Smooth muscle cell (in vitro differentiated cells): Measurements from ENCODE around the gene PHF21A. TPM values are rescaled to one million over a fixed set of nuclear protein-coding genes. Genes with fewer than 3 reads are reported as not detected.

ENCODE experiments used
- DNase-seq: peaks from one replicate; lab custom pipeline; 2025; ENCODE audit not compliant: unreplicated experiment; lab: John Stamatoyannopoulos, UW
- H2AFZ ChIP-seq: fragments of 200-600 bp; sonication (generic); 2 replicates; pipeline ENCODE4 v1.6.0; 2016; ENCODE audit warnings: antibody characterized with exemption, low read depth, mild to moderate bottlenecking
- H3F3A ChIP-seq: fragments of 200-600 bp; sonication (generic); 2 replicates; pipeline ENCODE4 v1.6.0; 2017; ENCODE audit warnings: antibody characterized with exemption, low read depth
- H3K27ac ChIP-seq: fragments of 200-600 bp; sonication (generic); 2 replicates; pipeline ENCODE4 v1.5.1; 2016; ENCODE audit warnings: low read depth, mild to moderate bottlenecking
- H3K27me3 ChIP-seq: fragments of 200-600 bp; sonication (generic); 2 replicates; pipeline ENCODE4 v1.6.1; 2016; ENCODE audit warnings: low read depth, mild to moderate bottlenecking
- H3K36me3 ChIP-seq: fragments of 200-600 bp; sonication (generic); 2 replicates; pipeline ENCODE4 v1.5.1; 2016; ENCODE audit warnings: low read depth
- H3K4me1 ChIP-seq: fragments of 200-600 bp; sonication (generic); 2 replicates; pipeline ENCODE4 v1.5.1; 2016; ENCODE audit warnings: low read depth
- H3K4me2 ChIP-seq: fragments of 200-600 bp; sonication (generic); 2 replicates; pipeline ENCODE4 v1.6.0; 2016; ENCODE audit warnings: mild to moderate bottlenecking
- H3K4me3 ChIP-seq: fragments of 200-600 bp; sonication (generic); 2 replicates; pipeline ENCODE4 v1.5.1; 2016; ENCODE audit warnings: mild to moderate bottlenecking
- H3K79me2 ChIP-seq: fragments of 200-600 bp; sonication (generic); 2 replicates; pipeline ENCODE4 v1.6.0; 2016; ENCODE audit warnings: low read depth, mild to moderate bottlenecking
- H3K9ac ChIP-seq: fragments of 200-600 bp; sonication (generic); 2 replicates; pipeline ENCODE4 v1.6.0; 2016; ENCODE audit warnings: low read depth
- H3K9me3 ChIP-seq: fragments of 200-600 bp; sonication (generic); replicated peaks from 2 replicates; pipeline ENCODE4 v1.5.1; 2016; ENCODE audit warnings: low read depth
- H4K20me1 ChIP-seq: fragments of 200-600 bp; sonication (generic); 2 replicates; pipeline ENCODE4 v1.6.0; 2016; ENCODE audit warnings: low read depth
- CTCF ChIP-seq: fragments of 200-600 bp; sonication (generic); IDR thresholded peaks from 2 replicates; pipeline ENCODE4 v1.5.1; 2017; ENCODE audit warnings: borderline replicate concordance, mild to moderate bottlenecking, antibody characterized with exemption; ENCODE audit not compliant: insufficient read depth, poor library complexity, severe bottlenecking
- WGBS: methylation state at CpG from one replicate; pipeline ENCODE4 v1.1.7; 2016; ENCODE audit warnings: low lambda C conversion rate; 5-methylcytosine and 5-hydroxymethylcytosine counted together
- polyA plus RNA-seq: library from polyadenylated mRNA; unstranded; fragments of >200 nt; fragmentation: Nextera tagmentation; extraction: Ambion mirVana; gene quantifications from 2 replicates; pipeline ENCODE4 v1.2.1, GENCODE V29; 2016
- total RNA-seq: library from RNA; depleted of rRNA; stranded (reverse); fragments of >200 nt; gene quantifications from 2 replicates; pipeline ENCODE4 v1.2.3, GENCODE V29; 2014

PHF21A gene
- total and polyA plus RNA-seq, 2 experiments from 2014 or later, result 26.1 to 28.7 TPM

GRCh38 chr11:45896422-45896984 lies 224.8 kb downstream of the PHF21A start:
- H3K9me3 ChIP-seq, result no peaks in the 10 kb centered on the region
- no peak for DNase-seq
- peaks cover 24% of the 10 kb centered on the region for H3K4me1 ChIP-seq
- H3K4me3 ChIP-seq, result no peak overlapping the region
- H3K27ac ChIP-seq, result no peak overlapping the region
- no peak overlapping the region for H3K4me2 ChIP-seq
- no peaks in the 10 kb centered on the region for H3K79me2 ChIP-seq
- H3F3A ChIP-seq, result no peaks in the 10 kb centered on the region
- no peaks in the 10 kb centered on the region for H3K36me3 ChIP-seq
- peaks cover 6% of the 10 kb centered on the region for H4K20me1 ChIP-seq
- H3K9ac ChIP-seq, result no peak overlapping the region
- WGBS, result 29% methylated on average over 15 of the region's 19 CpGs
- no peak overlapping the region for H2AFZ ChIP-seq
- H3K27me3 ChIP-seq, result no peaks in the 10 kb centered on the region
- TF ChIP-seq CTCF, result no peak

GRCh38 chr11:45895553-45896259 lies 225.5 kb downstream of the PHF21A start:
- Histone ChIP-seq H3K36me3 (no peaks in the 10 kb centered on the region), H3K9ac (no peak overlapping the region), H3K27me3 (no peaks in the 10 kb centered on the region), H3F3A (no peaks in the 10 kb centered on the region), H2AFZ (no peak overlapping the region), H4K20me1 (no peaks in the 10 kb centered on the region), H3K27ac (no peak overlapping the region), H3K4me1 (peaks cover 20% of the 10 kb centered on the region), H3K4me2 (no peak overlapping the region), H3K9me3 (no peaks in the 10 kb centered on the region), H3K4me3 (no peak overlapping the region), H3K79me2 (no peaks in the 10 kb centered on the region)
- no peak for DNase-seq
- TF ChIP-seq CTCF, result no peak
- 92% methylated on average over 8 of the region's 8 CpGs for WGBS

GRCh38 chr11:45894555-45895247 lies 226.6 kb downstream of the PHF21A start:
- Histone ChIP-seq H3K79me2 (no peaks in the 10 kb centered on the region), H3K9ac (no peak overlapping the region), H3K4me3 (no peak overlapping the region), H3K36me3 (no peaks in the 10 kb centered on the region), H3K9me3 (no peaks in the 10 kb centered on the region), H4K20me1 (no peaks in the 10 kb centered on the region), H3K27ac (no peak overlapping the region), H3K4me2 (no peak overlapping the region), H3K4me1 (peaks cover 19% of the 10 kb centered on the region), H3F3A (no peaks in the 10 kb centered on the region), H2AFZ (no peak overlapping the region), H3K27me3 (no peaks in the 10 kb centered on the region)
- WGBS, result 83% methylated on average over 6 of the region's 6 CpGs
- no peak for TF ChIP-seq CTCF
- no peak for DNase-seq
